ENCODE measurements around the gene CDC23.
"Not testable (repeated sequence)": the region's sequence is repeated elsewhere in the genome, so short reads cannot be mapped to it uniquely, and the experiment has no call there.

Gene CDC23

DNA sequence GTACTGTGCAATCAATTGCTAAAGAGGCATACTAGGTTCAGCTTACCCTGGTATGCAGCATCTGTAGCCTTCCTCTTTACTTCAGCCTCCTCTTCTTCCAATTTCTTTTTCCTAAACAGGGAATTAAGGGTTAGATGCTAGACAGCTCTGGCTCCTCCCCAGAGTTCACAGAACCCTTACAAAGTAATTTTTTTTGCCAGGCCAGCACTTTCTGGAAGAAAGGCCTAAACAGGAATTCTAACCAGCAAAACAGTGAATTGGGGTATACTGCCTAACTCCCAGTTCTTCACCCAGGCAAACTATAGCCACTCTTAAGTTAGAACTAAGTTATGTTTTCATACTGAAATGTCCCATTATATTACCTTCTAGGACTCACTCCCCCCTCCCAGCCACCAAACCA, 42.8 kb downstream of the CDC23 start:
- no peak overlapping the region for H3K4me3 ChIP-seq (replicated peaks; ENCODE audit: low read depth, low read length)
- TF ChIP-seq, protein P1, sequence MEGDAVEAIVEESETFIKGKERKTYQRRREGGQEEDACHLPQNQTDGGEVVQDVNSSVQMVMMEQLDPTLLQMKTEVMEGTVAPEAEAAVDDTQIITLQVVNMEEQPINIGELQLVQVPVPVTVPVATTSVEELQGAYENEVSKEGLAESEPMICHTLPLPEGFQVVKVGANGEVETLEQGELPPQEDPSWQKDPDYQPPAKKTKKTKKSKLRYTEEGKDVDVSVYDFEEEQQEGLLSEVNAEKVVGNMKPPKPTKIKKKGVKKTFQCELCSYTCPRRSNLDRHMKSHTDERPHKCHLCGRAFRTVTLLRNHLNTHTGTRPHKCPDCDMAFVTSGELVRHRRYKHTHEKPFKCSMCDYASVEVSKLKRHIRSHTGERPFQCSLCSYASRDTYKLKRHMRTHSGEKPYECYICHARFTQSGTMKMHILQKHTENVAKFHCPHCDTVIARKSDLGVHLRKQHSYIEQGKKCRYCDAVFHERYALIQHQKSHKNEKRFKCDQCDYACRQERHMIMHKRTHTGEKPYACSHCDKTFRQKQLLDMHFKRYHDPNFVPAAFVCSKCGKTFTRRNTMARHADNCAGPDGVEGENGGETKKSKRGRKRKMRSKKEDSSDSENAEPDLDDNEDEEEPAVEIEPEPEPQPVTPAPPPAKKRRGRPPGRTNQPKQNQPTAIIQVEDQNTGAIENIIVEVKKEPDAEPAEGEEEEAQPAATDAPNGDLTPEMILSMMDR (IDR thresholded peaks at IDR 0.05; ENCODE audit: low read length, missing control alignments): no peak
- DNase-seq (ENCODE audit: low read depth): no peak

DNA sequence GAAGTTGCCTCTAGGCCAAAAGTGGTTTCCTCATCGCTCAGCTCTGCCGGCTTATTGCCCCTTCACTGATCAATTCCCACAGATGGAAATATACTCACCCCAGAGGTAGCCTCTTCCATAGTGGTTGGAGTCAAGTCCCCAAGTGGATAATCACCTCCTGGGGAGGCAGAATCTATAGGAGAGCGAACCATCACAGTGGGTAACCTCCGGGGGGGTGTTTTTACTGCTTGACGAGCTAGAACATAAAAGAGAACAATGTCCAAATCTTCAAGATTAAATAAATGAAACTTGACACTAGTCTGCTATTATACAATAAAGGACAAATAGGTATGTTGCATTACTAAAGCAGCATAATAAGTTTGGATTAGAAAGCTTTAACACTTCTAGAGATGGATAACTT, 44.0 kb downstream of the CDC23 start:
- no peak overlapping the region for H3K4me3 ChIP-seq (replicated peaks; ENCODE audit: low read depth, low read length)
- no peak for DNase-seq (ENCODE audit: low read depth)
- TF ChIP-seq, protein P1 (IDR thresholded peaks at IDR 0.05; ENCODE audit: low read length, missing control alignments): no peak

DNA sequence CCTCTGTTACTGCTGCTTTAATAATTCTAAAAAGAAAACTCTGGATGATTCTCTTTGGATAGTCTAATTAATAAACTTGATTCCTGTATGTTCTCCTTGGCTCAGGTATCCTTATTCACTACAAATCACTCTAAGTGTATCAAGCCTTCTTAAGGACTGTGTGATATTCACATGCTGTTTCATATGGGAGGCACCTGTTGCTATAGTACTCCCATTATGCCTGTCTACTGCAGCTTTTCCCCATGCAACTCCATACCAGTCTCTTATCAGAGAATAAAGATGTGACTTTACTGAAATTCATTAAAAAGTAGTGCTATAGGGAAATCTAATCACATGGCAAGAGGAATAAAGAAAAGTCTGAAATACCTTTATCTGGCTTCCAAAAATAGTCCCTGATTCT, 49.4 kb downstream of the CDC23 start:
- no peak for DNase-seq (ENCODE audit: low read depth)
- TF ChIP-seq, protein P1 (IDR thresholded peaks at IDR 0.05; ENCODE audit: low read length, missing control alignments): no peak

DNA sequence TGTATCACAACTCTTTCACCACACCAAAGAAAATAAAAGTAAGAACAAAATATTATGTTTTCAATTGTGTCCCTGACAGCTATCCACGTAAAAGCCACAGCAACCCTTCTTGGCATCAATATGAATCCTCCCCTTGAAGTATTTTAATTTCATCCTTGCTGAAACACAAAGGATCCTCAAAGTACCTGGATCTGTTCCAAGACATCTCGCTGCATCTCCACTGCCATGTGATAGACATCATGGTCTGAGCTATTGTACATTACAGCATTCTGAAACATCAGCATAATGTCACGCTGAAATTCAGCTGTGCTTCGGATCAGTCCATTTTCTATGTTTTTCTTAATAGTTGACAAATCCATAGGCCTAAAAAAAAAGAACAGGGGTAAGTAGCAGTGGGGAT, 52.4 kb downstream of the CDC23 start:
- H3K4me3 ChIP-seq (replicated peaks; ENCODE audit: low read depth, low read length): no peak overlapping the region
- DNase-seq (ENCODE audit: low read depth): no peak
- TF ChIP-seq, protein P1 (IDR thresholded peaks at IDR 0.05; ENCODE audit: low read length, missing control alignments): no peak

More for the DNA sequence above, 49.4 kb downstream of the CDC23 start:
- no peak overlapping the region for H3K4me3 ChIP-seq (replicated peaks; ENCODE audit: low read depth, low read length)

DNA sequence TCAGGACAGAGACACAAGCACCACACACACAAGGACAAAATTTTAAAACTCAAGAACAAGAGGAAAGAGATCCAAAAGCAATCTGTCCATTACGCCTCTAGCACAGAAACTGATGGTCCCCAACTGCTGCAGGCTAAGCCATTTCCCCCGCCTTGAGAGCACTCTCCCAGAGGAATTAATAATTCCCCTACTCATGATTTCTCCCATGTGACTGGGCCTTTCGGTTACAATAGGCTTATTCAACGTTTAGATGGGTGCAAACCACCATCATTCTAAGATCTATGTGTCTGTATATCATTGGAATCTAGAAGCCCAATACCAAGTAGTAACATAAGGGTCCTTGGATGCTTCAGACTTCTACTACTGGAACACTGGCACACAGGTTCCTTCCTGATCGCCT, 53.5 kb downstream of the CDC23 start:
- TF ChIP-seq, protein P1 (IDR thresholded peaks at IDR 0.05; ENCODE audit: low read length, missing control alignments): no peak
- no peak overlapping the region for H3K4me3 ChIP-seq (replicated peaks; ENCODE audit: low read depth, low read length)
- no peak for DNase-seq (ENCODE audit: low read depth)

DNA sequence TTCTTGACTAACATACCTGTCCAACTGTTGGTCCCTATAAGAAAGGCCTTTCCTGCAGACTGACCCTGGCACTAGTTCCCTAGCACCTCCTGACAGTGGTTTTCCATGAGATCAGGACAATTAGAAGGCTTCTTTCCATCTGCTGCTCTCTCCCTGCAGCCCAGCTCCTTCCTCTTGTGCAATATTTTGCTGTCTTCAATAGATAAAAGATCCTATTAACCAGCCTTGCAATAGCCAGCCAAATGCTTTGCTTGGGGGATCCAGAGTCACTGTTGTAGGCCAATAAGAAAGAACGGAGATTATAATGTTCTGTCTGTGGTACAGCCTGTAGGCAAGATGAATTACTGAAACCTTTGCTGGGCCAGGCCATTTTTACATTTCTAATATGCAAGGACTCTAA, 55.5 kb downstream of the CDC23 start:
- no peak overlapping the region for H3K4me3 ChIP-seq (replicated peaks; ENCODE audit: low read depth, low read length)
- TF ChIP-seq, protein P1 (IDR thresholded peaks at IDR 0.05; ENCODE audit: low read length, missing control alignments): no peak

DNA sequence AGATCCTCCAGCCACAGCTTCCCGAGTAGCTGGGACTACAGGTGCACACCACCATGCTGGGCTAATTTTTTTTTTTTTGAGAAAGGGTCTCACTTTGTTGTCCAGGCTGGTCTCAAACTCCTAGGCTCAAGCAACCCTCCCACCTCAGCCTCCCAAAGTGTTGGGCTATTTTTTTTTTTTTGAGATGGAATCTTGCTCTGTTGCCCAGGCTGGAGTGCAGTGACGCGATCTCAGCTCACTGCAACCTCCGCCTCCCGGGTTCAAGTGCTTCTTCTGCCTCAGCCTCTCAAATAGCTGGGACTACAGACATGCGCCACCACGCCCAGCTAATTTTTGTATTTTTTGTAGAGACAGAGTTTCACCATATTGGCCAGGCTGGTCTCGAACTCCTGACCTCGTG, 57.1 kb downstream of the CDC23 start:
- H3K4me3 ChIP-seq (replicated peaks; ENCODE audit: low read depth, low read length); DNase-seq (ENCODE audit: low read depth): not testable (repeated sequence)

More for the DNA sequence above, 55.5 kb downstream of the CDC23 start:
- peak; percentile 35 for DNase-seq (ENCODE audit: low read depth)
